Mesendoderm (in vitro differentiated cells): ENCODE results near the gene ZNF536.
A peak's percentile ranks its signal among the peaks of the same experiment; 100 is the strongest.
"Not testable (repeated sequence)": the region's sequence is repeated elsewhere in the genome, so short reads cannot be mapped to it uniquely, and the experiment has no call there.

Experiments used
- DNase-seq: peaks from one replicate; pipeline ENCODE4 v3.0.0; 2013
- H2AK5ac ChIP-seq: 2 replicates; pipeline ENCODE4 v1.6.1; 2013; ENCODE audit warnings: low read length, inconsistent platforms
- H2BK120ac ChIP-seq: 2 replicates; pipeline ENCODE4 v1.6.1; 2013; ENCODE audit warnings: low read depth, mild to moderate bottlenecking, low read length, moderate library complexity, mixed read lengths
- H2BK15ac ChIP-seq: replicated peaks from 2 replicates; pipeline ENCODE4 v1.6.1; 2013; ENCODE audit warnings: low read depth, mild to moderate bottlenecking, moderate library complexity
- H2BK5ac ChIP-seq: 2 replicates; pipeline ENCODE4 v1.6.1; 2013; ENCODE audit warnings: low read length, inconsistent platforms
- H3K18ac ChIP-seq: 2 replicates; pipeline ENCODE4 v1.6.1; 2013; ENCODE audit warnings: mild to moderate bottlenecking, low read length, mixed read lengths
- H3K23ac ChIP-seq: one replicate; pipeline ENCODE4 v1.6.1; 2013; ENCODE audit warnings: low read length
- H3K27ac ChIP-seq: 2 replicates; pipeline ENCODE4 v1.5.1; 2013; ENCODE audit warnings: low read depth, mild to moderate bottlenecking, inconsistent platforms, low read length, moderate library complexity
- H3K27me3 ChIP-seq: 2 replicates; pipeline ENCODE4 v1.6.1; 2013; ENCODE audit warnings: low read length, control low read depth, mild to moderate bottlenecking, inconsistent platforms; ENCODE audit not compliant: insufficient read depth, poor library complexity
- H3K36me3 ChIP-seq: 2 replicates; pipeline ENCODE4 v1.6.1; 2013; ENCODE audit warnings: low read length, inconsistent platforms; ENCODE audit not compliant: control insufficient read depth, insufficient read depth
- H3K4ac ChIP-seq: one replicate; pipeline ENCODE4 v1.6.1; 2013; ENCODE audit warnings: low read depth, mild to moderate bottlenecking, low read length, moderate library complexity
- H3K4me1 ChIP-seq: 2 replicates; pipeline ENCODE4 v1.6.1; 2013; ENCODE audit warnings: low read depth, low read length, inconsistent platforms; ENCODE audit not compliant: control insufficient read depth
- H3K4me2 ChIP-seq: 2 replicates; pipeline ENCODE4 v1.6.1; 2013; ENCODE audit warnings: low read length
- H3K4me3 ChIP-seq: 2 replicates; pipeline ENCODE4 v1.5.1; 2013; ENCODE audit warnings: mild to moderate bottlenecking, low read length
- H3K56ac ChIP-seq: one replicate; pipeline ENCODE4 v1.6.1; 2013; ENCODE audit warnings: low read length
- H3K79me1 ChIP-seq: 2 replicates; pipeline ENCODE4 v1.6.1; 2013; ENCODE audit warnings: low read length, inconsistent platforms
- H3K79me2 ChIP-seq: 2 replicates; pipeline ENCODE4 v1.6.1; 2013; ENCODE audit warnings: mild to moderate bottlenecking, low read length; ENCODE audit not compliant: control insufficient read depth, insufficient read depth
- H3K9ac ChIP-seq: 2 replicates; pipeline ENCODE4 v1.6.1; 2013; ENCODE audit warnings: low read length, inconsistent platforms
- H4K5ac ChIP-seq: one replicate; pipeline ENCODE4 v1.6.1; 2013; ENCODE audit warnings: low read length
- H4K8ac ChIP-seq: one replicate; pipeline ENCODE4 v1.6.1; 2013; ENCODE audit warnings: low read depth, mild to moderate bottlenecking, control low read depth, low read length, moderate library complexity
- WGBS: extraction: QIAGEN DNeasy Blood & Tissue Kit; methylation state at CpG from one replicate; pipeline ENCODE4 v1.1.7; 2013; ENCODE audit warnings: low lambda C conversion rate, missing lambda C conversion rate; ENCODE audit not compliant: insufficient coverage; ENCODE audit errors: extremely low coverage; 5-methylcytosine and 5-hydroxymethylcytosine counted together

The ZNF536 gene

DNA sequence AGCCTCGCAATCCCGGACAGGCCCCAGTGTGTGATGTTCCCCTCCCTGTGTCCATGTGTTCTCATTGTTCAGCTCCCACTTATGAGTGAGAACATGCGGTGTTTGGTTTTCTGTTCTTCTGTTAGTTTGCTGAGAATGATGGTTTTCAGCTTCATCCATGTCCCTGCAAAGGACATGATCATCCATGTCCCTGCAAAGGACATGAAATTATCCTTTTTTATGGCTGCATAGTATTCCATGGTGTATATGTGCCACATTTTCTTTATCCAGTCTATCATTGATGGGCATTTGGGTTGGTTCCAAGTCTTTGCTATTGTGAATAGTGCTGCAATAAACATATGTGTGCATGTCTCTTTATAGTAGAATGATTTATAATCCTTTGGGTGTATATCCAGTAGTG is 26.4 kb downstream of the ZNF536 start:
- not testable (repeated sequence) for H3K79me1 ChIP-seq, H3K4me1 ChIP-seq, H3K4me3 ChIP-seq, H3K18ac ChIP-seq, H3K36me3 ChIP-seq, DNase-seq, H3K56ac ChIP-seq, H2BK120ac ChIP-seq, H2BK15ac ChIP-seq, H2BK5ac ChIP-seq, H3K4me2 ChIP-seq, H3K79me2 ChIP-seq, H3K23ac ChIP-seq, H3K27ac ChIP-seq, H3K27me3 ChIP-seq, H2AK5ac ChIP-seq, H4K8ac ChIP-seq, H3K9ac ChIP-seq, H4K5ac ChIP-seq, H3K4ac ChIP-seq
- WGBS: no CpG with 5 or more reads among the region's 3 CpGs

- no peaks in the 10 kb centered on the region for H3K36me3 ChIP-seq
- H3K4me2 ChIP-seq: no peak overlapping the region
- H3K27ac ChIP-seq: no peak overlapping the region
- H4K5ac ChIP-seq: no peak overlapping the region
- no peaks in the 10 kb centered on the region for H3K79me1 ChIP-seq
- H3K56ac ChIP-seq: no peak overlapping the region
- H3K4me3 ChIP-seq: no peak overlapping the region
- no CpG with 5 or more reads among the region's 4 CpGs for WGBS
- no peak overlapping the region for H3K23ac ChIP-seq
- H2BK120ac ChIP-seq: no peak overlapping the region
- H2BK15ac ChIP-seq: no peak overlapping the region
- DNase-seq: no peak
- no peak overlapping the region for H2BK5ac ChIP-seq
- H4K8ac ChIP-seq: no peak overlapping the region
- H3K18ac ChIP-seq: no peak overlapping the region
- no peaks in the 10 kb centered on the region for H3K79me2 ChIP-seq
- H3K4me1 ChIP-seq: no peaks in the 10 kb centered on the region
- H3K27me3 ChIP-seq: no peaks in the 10 kb centered on the region
- no peak overlapping the region for H2AK5ac ChIP-seq
- no peak overlapping the region for H3K4ac ChIP-seq
- H3K9ac ChIP-seq: no peak overlapping the region
These were observed 29.8 kb downstream of the ZNF536 start for GRCh38 chr19:30401956-30402355.

DNA sequence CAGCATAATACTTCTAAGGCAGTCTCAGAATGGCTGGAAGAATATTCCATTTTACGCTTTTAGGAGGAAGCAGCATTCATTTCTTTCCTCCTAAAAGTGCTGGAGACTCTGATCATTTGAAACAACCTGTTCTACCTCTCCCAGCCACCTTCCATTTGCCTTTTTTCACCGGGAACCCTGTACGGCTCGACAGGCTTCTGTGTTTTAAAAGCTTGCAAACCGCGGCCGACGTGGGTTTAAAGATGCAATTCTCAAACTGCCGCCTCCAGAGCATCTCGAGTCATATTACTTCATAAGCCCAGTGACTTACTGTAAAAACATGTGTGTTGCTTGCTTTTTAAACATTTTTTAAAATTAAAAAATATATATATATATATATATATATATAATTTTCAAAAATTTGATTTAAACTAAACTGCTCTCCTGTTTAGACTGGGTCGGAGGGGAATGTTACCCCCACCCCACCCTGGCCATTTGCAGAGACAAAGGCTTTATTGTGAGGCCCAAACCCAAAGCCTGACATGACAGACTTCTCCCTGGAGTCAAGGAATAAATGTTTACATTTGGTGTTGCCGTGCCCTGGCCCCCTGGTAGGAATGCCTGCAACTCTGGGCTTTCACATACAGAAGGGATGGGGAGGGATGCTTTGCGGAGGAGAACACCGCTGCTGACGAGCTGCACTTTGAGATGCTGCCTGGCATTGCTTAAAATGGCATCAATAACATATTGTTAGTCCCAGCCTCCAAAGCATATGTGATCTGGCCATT is 30.4 kb downstream of the ZNF536 start:
- Histone ChIP-seq H3K4ac (no peak overlapping the region), H3K79me1 (no peaks in the 10 kb centered on the region), H2BK120ac (no peak overlapping the region), H3K79me2 (no peaks in the 10 kb centered on the region), H4K8ac (no peak overlapping the region), H3K27me3 (no peaks in the 10 kb centered on the region), H3K23ac (no peak overlapping the region), H3K9ac (no peak overlapping the region), H2BK15ac (no peak overlapping the region), H2AK5ac (no peak overlapping the region), H3K18ac (no peak overlapping the region), H2BK5ac (no peak overlapping the region), H3K56ac (no peak overlapping the region), H3K36me3 (no peaks in the 10 kb centered on the region), H3K27ac (no peak overlapping the region), H3K4me1 (no peaks in the 10 kb centered on the region), H3K4me3 (no peak overlapping the region), H3K4me2 (no peak overlapping the region), H4K5ac (no peak overlapping the region)
- peak; percentile 19 for DNase-seq
- no CpG with 5 or more reads among the region's 15 CpGs for WGBS

GRCh38 chr19:30403203-30403985 is 31.2 kb downstream of the ZNF536 start:
- H3K4ac ChIP-seq: no peak overlapping the region
- H3K4me2 ChIP-seq: no peak overlapping the region
- no peak overlapping the region for H3K27ac ChIP-seq
- H4K5ac ChIP-seq: no peak overlapping the region
- no peaks in the 10 kb centered on the region for H3K36me3 ChIP-seq
- no peak overlapping the region for H3K56ac ChIP-seq
- H3K27me3 ChIP-seq: no peaks in the 10 kb centered on the region
- no peak overlapping the region for H3K23ac ChIP-seq
- no peak for DNase-seq
- no CpG with 5 or more reads among the region's 12 CpGs for WGBS
- H2BK15ac ChIP-seq: no peak overlapping the region
- no peak overlapping the region for H3K9ac ChIP-seq
- no peak overlapping the region for H2BK5ac ChIP-seq
- H2AK5ac ChIP-seq: no peak overlapping the region
- no peak overlapping the region for H3K4me3 ChIP-seq
- H3K4me1 ChIP-seq: no peaks in the 10 kb centered on the region
- no peak overlapping the region for H4K8ac ChIP-seq
- no peaks in the 10 kb centered on the region for H3K79me2 ChIP-seq
- no peak overlapping the region for H3K18ac ChIP-seq
- no peaks in the 10 kb centered on the region for H3K79me1 ChIP-seq
- H2BK120ac ChIP-seq: no peak overlapping the region

GRCh38 chr19:30406220-30407067 is 34.3 kb downstream of the ZNF536 start:
- H3K4me2 ChIP-seq: no peak overlapping the region
- no peak overlapping the region for H2BK15ac ChIP-seq
- no peak overlapping the region for H2AK5ac ChIP-seq
- no peak overlapping the region for H2BK5ac ChIP-seq
- no peaks in the 10 kb centered on the region for H3K4me1 ChIP-seq
- H3K79me2 ChIP-seq: no peaks in the 10 kb centered on the region
- no peak overlapping the region for H3K56ac ChIP-seq
- H3K18ac ChIP-seq: no peak overlapping the region
- no CpG with 5 or more reads among the region's 13 CpGs for WGBS
- no peak overlapping the region for H4K5ac ChIP-seq
- DNase-seq: peak; percentile 44
- no peak overlapping the region for H3K9ac ChIP-seq
- H3K4ac ChIP-seq: no peak overlapping the region
- H4K8ac ChIP-seq: no peak overlapping the region
- no peak overlapping the region for H2BK120ac ChIP-seq
- no peaks in the 10 kb centered on the region for H3K36me3 ChIP-seq
- H3K23ac ChIP-seq: no peak overlapping the region
- no peaks in the 10 kb centered on the region for H3K79me1 ChIP-seq
- H3K27ac ChIP-seq: no peak overlapping the region
- no peaks in the 10 kb centered on the region for H3K27me3 ChIP-seq
- H3K4me3 ChIP-seq: no peak overlapping the region
